ENCODE results near the gene SNURF.
"Not testable (repeated sequence)": the region's sequence is repeated elsewhere in the genome, so short reads cannot be mapped to it uniquely, and the experiment has no call there.

SNURF gene

GRCh38 chr15:24971052-24971451, 16.3 kb downstream of the SNURF start:
- DNase-seq: no peak

DNA sequence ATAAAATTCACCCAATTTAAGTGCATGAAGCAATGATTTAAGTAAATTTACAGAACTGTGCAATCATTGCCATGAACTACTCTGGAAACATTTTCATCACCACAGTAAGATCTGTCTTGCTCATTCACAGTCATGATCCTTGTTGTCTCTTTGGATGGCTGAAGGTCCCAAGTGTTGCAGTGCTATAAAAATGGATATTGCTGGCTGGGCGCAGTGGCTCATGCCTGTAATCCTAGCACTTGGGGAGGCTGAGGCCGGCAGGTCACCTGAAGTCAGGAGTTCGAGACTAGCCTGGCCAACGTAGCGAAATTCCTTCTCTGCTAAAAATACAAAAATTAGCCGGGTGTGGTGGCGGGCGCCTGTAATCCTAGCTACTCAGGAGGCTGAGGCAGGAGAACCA, 17.0 kb downstream of the SNURF start:
- no peak for DNase-seq

GRCh38 chr15:24972707-24973106, 17.9 kb downstream of the SNURF start:
- not testable (repeated sequence) for DNase-seq

GRCh38 chr15:24976932-24977331, 22.1 kb downstream of the SNURF start:
- DNase-seq: no peak

DNA sequence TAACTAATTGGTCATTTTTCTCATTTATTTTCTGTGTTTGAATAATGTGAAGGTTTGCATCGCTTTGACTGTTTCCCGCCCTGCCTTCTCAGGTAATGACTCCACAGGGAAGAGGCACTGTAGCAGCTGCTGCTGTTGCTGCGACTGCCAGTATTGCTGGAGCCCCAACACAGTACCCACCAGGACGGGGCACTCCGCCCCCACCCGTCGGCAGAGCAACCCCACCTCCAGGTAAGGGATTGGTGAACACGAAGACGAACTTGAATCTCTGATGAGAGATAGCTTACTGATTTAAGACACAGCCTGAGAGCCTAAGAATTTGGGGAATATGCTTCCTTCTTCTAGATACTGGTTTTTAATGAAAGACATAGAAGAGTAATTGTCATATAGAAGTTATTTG, 22.9 kb downstream of the SNURF start:
- no peak for DNase-seq

GRCh38 chr15:24985224-24985623, 30.4 kb downstream of the SNURF start:
- no peak for DNase-seq

DNA sequence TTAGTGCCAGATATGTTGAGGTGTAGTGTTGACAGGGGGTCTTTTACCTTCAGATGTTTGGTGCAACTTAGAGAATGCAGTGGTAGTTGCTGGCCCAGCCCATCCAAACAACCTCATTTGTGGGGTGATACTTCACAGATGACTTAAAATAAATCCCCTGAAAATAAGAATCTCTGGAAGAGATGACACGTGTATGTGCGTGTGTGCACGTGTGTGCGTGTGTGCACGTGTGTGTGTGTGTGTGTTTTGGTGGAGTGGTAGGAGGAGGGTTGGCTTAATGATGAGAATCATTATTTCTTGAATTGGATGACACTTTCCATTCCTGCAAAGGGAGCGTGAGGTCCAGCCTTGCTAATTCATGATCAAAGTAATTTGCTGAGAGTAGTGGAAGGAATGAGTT, 31.9 kb downstream of the SNURF start:
- DNase-seq: no peak
